Measurements from ENCODE around the gene OCIAD2. TPM values are rescaled to one million over a fixed set of nuclear protein-coding genes. Genes with fewer than 3 reads are reported as not detected.
A peak's percentile ranks its signal among the peaks of the same experiment; 100 is the strongest.
"Not testable (repeated sequence)": the region's sequence is repeated elsewhere in the genome, so short reads cannot be mapped to it uniquely, and the experiment has no call there.

Gene OCIAD2, protein sequence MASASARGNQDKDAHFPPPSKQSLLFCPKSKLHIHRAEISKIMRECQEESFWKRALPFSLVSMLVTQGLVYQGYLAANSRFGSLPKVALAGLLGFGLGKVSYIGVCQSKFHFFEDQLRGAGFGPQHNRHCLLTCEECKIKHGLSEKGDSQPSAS
- total RNA-seq = 37.9 TPM

- FAIRE-seq (no peak), DNase-seq (ENCODE audit: low spot score in 2 of 2) (peak; percentile 34 to 49)
Measured at GRCh38 chr4:48906206-48907173, at the start of gene OCIAD2. Gene OCIAD2, minus strand, starts transcription at chr4:48906774. Its CDS starts 2,225 bp downstream, at chr4:48904549.

DNA sequence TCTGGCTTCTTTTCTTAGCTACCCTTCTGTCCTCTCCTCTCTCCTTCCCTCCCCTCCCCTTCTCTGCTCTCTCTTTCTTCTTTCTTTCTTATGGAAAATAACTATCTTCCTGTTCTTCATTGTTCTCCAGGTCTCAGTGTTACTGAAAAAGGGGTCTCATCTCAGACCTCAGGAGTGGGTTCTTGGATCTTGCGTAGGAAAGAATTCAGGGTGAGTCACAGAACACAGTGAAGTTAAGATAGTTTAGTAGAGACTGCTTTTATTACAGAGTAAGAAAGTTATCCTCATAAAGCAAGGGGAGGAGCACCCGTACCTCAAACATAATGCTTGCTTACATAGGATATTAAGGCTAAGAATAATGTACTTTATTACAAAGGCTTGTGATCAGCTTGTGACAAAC, 47.7 kb upstream of the OCIAD2 start:
- DNase-seq (ENCODE audit: low spot score in 2 of 2) (no peak), FAIRE-seq (no peak)

- DNase-seq (ENCODE audit: low spot score in 2 of 2) = no peak
- no peak for FAIRE-seq
Measured at GRCh38 chr4:48949518-48950219, 43.1 kb upstream of the OCIAD2 start.

- DNase-seq (ENCODE audit: low spot score in 2 of 2) (no peak), FAIRE-seq (no peak)
Measured at GRCh38 chr4:48949086-48949485, 42.5 kb upstream of the OCIAD2 start.

- DNase-seq (ENCODE audit: low spot score in 2 of 2) (no peak), FAIRE-seq (no peak)
Measured at GRCh38 chr4:48947731-48948130, 41.2 kb upstream of the OCIAD2 start.

- FAIRE-seq (peak; percentile 24), DNase-seq (ENCODE audit: low spot score in 2 of 2) (no peak)
Measured at GRCh38 chr4:48945981-48946380, 39.4 kb upstream of the OCIAD2 start.

GRCh38 chr4:48944756-48945241, 38.2 kb upstream of the OCIAD2 start:
- DNase-seq (ENCODE audit: low spot score in 2 of 2) (no peak), FAIRE-seq (no peak)

DNA sequence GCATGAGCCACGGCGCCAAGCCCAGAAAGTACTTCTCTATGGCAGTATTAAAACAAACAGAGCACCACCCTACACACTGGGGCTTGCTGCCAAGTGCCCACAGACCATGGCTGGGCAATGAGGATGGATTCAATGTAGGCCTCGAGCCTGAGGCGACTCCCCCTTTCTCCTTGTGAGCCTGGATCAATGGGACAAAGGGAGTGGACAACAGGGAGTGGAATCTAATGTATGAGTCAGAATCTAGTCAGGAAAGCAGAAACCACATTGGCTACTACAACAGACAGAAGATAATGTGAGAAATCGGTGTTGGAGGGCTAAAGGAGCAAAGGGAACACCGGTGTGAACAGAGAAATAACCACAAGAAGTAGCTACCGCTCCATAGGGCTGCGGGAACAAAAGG, 37.7 kb upstream of the OCIAD2 start:
- FAIRE-seq (no peak), DNase-seq (ENCODE audit: low spot score in 2 of 2) (no peak)

DNA sequence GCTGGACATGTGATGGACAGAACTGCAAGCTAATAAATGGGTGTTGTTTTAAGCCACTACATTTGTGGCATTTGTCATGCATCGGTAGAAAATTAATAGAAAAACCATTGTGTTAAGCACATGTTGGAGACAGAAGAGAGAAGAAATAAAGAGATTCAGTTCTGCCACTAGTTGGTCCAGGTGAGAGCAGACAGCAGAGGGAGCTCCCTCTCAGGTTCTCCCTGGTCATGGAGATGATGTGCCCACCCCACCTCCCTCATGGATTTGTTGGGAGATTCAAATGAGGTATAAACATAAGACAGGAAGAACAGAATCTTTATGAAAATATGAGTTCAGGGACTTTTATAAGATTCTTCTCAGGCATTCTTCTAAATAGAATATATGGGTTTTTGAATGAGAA, 36.8 kb upstream of the OCIAD2 start:
- no peak for FAIRE-seq
- no peak for DNase-seq (ENCODE audit: low spot score in 2 of 2)

- DNase-seq (ENCODE audit: low spot score in 2 of 2) (no peak), FAIRE-seq (no peak)
Measured at GRCh38 chr4:48939785-48940184, 33.2 kb upstream of the OCIAD2 start.

GRCh38 chr4:48938831-48939230, 32.3 kb upstream of the OCIAD2 start:
- DNase-seq (ENCODE audit: low spot score in 2 of 2) = no peak
- FAIRE-seq = no peak

DNA sequence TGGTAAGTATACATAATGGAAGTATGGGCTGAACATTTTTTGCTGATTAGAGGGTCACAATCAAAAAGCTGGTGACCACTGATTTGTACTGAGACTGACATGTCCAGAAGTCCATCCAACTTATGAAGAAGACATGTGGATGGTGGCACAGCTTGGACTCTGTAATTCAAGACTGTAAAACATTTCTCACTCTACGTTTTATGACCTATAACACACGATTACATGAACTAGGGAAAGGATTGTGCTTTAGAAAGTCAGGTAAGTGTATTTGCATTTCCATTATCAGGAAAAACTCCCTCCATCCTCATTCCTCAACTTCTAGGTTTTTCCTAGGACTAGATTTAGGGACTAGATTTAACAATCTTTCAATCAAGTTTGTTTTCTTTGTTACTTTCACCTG, 30.5 kb upstream of the OCIAD2 start:
- DNase-seq (ENCODE audit: low spot score in 2 of 2) (no peak), FAIRE-seq (no peak)

- DNase-seq (ENCODE audit: low spot score in 2 of 2) = no peak
- no peak for FAIRE-seq
Measured at GRCh38 chr4:48931459-48931858, 24.9 kb upstream of the OCIAD2 start.

GRCh38 chr4:48930654-48931053, 24.1 kb upstream of the OCIAD2 start:
- no peak for DNase-seq (ENCODE audit: low spot score in 2 of 2)

GRCh38 chr4:48924416-48924815, 17.8 kb upstream of the OCIAD2 start:
- no peak for DNase-seq (ENCODE audit: low spot score in 2 of 2)
- no peak for FAIRE-seq

More at GRCh38 chr4:48930654-48931053, 24.1 kb upstream of the OCIAD2 start:
- FAIRE-seq = no peak

GRCh38 chr4:48923065-48923464, 16.5 kb upstream of the OCIAD2 start:
- DNase-seq (ENCODE audit: low spot score in 2 of 2); FAIRE-seq: not testable (repeated sequence)

DNA sequence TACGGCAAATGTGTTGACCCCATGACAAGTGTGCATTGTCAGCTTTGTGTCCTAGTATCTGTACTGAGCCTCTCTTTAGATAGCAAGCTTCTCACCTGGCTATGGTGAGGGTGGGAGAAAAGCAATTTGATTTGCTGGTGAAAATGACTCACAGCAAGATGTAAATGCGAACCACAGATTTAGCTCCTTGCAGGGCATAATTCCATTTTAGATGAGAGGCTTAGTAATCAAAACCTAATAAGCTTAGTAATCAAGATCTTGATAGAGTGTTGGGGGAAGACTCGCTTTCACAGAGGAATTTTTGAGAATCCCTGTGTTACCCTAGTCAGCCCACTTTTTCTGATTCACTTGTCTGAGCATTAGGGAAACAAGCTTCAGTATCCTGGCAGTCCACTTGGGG, 7.7 kb upstream of the OCIAD2 start:
- DNase-seq (ENCODE audit: low spot score in 2 of 2) = no peak
- FAIRE-seq = no peak

GRCh38 chr4:48913346-48913745, 6.8 kb upstream of the OCIAD2 start:
- no peak for FAIRE-seq
- DNase-seq (ENCODE audit: low spot score in 2 of 2) = no peak

- no peak for FAIRE-seq
- no peak for DNase-seq (ENCODE audit: low spot score in 2 of 2)
Measured at GRCh38 chr4:48912349-48912748, 5.8 kb upstream of the OCIAD2 start.

GRCh38 chr4:48910511-48910910, 3.9 kb upstream of the OCIAD2 start:
- no peak for FAIRE-seq
- no peak for DNase-seq (ENCODE audit: low spot score in 2 of 2)

DNA sequence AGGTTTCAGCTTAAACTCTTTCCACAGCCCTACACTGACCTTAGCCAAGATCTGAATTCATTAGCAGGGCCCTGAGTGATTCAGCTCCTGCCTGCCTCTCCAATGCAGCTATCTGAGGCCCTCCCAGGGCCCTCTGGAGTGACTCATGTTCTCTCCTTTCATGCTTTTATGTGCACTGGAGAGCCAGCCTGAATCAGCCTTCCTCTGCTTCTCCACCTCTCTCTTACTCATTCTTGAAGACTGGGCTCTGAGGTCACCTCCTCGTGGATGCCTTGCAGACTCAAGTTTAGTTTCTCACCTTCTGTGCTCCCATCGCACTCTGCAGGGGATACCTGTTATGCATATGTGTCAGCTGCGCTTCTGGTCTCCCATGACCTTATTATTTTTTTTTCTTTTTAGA, 3.1 kb upstream of the OCIAD2 start:
- no peak for DNase-seq (ENCODE audit: low spot score in 2 of 2)
- no peak for FAIRE-seq

Measured in frontal cortex (tissue), 4 donors.